Stimulated activated CD4-positive, alpha-beta T cell treated with anti-CD3 and anti-CD28 coated beads, Interleukin-15, amount 100 ng/mL, for 1 hour (primary cell): ENCODE data around the gene ACVR1.
"Not testable (repeated sequence)": the region's sequence is repeated elsewhere in the genome, so short reads cannot be mapped to it uniquely, and the experiment has no call there.

Experiments used
- DNase-seq, 2 donors: peaks; one replicate each; pipeline ENCODE4 v3.0.0-alpha.2; 2020; ENCODE audit warnings: low read depth in 1 of 2, low spot score in 1 of 2

Gene ACVR1

GRCh38 chr2:157830696-157831570 lies 45.2 kb downstream of the ACVR1 start:
- no peak for DNase-seq

- no peak for DNase-seq
These were observed 45.9 kb downstream of the ACVR1 start for GRCh38 chr2:157830266-157830665.

- no peak for DNase-seq
These were observed 48.8 kb downstream of the ACVR1 start for GRCh38 chr2:157827377-157827776.

GRCh38 chr2:157826644-157827043 lies 49.5 kb downstream of the ACVR1 start:
- not testable (repeated sequence) for DNase-seq

- DNase-seq = no peak
These were observed 50.2 kb downstream of the ACVR1 start for GRCh38 chr2:157825885-157826284.

GRCh38 chr2:157822993-157823392 lies 53.1 kb downstream of the ACVR1 start:
- DNase-seq = no peak

- no peak for DNase-seq
These were observed 53.6 kb downstream of the ACVR1 start for GRCh38 chr2:157822533-157822932.

- no peak for DNase-seq
These were observed 54.5 kb downstream of the ACVR1 start for GRCh38 chr2:157821519-157822131.

DNA sequence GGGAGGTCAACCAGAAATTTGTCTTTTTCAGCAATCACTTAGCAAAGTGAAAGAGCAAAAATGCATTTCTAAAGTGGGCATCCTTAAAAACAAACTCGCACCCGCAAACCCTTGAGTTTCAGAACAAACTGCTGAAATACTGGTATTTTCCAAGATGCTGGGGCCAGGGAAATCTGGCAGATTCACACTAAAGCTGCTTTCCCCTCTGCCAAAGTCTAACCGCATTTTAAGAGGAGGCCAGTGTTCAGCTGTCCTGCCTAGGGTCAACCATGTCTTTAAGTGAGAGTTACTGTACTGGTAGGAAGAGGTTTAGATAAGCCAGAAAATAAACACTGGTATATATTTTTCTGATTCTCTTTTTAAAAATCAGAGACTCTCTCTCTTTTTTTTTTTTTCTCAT lies 55.9 kb downstream of the ACVR1 start:
- DNase-seq = no peak

DNA sequence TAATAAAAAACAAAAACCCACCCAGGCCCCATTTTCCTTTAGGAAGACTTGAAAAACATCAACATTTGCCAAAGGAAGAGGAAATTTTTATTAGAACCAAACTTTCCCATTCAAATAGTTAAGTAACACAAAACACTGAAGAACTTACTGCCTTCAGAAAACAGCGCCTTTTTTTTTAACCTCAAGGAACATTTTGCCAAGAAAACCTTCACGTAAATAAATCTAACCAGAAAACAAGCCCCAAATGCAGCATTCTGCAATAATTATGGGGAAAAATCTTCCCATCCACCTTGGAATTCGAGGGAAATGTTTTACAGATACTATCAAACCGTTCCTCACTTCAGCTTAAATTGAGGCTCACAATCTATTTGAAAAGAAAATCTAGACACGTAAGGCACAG lies 56.4 kb downstream of the ACVR1 start:
- DNase-seq = no peak

GRCh38 chr2:157818227-157818626 lies 57.9 kb downstream of the ACVR1 start:
- no peak for DNase-seq

- no peak for DNase-seq
These were observed 60.7 kb downstream of the ACVR1 start for GRCh38 chr2:157815421-157815820.

GRCh38 chr2:157813467-157813866 lies 62.7 kb downstream of the ACVR1 start:
- no peak for DNase-seq

- no peak for DNase-seq
These were observed 66.1 kb downstream of the ACVR1 start for GRCh38 chr2:157810037-157810436.

GRCh38 chr2:157809212-157809611 lies 66.9 kb downstream of the ACVR1 start:
- no peak for DNase-seq

DNA sequence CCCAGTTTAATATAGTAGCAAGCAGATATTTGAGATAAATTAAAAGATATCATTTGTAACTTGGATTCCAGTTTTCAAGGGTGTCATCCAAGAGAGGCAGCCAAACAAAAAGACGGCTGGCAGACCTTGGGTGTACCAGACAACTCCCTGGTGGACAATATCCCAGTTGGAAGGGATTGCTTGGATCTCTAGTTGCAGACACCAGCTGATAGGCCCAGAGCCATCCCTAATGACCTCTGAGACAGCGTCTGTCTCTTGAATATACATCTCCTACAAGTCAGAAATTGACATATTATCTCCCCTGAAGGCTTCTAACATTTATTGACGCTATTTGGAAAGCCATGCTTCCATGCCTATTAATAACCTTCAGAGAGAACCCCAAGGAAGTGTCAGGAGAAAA lies 67.7 kb downstream of the ACVR1 start:
- DNase-seq = no peak

DNA sequence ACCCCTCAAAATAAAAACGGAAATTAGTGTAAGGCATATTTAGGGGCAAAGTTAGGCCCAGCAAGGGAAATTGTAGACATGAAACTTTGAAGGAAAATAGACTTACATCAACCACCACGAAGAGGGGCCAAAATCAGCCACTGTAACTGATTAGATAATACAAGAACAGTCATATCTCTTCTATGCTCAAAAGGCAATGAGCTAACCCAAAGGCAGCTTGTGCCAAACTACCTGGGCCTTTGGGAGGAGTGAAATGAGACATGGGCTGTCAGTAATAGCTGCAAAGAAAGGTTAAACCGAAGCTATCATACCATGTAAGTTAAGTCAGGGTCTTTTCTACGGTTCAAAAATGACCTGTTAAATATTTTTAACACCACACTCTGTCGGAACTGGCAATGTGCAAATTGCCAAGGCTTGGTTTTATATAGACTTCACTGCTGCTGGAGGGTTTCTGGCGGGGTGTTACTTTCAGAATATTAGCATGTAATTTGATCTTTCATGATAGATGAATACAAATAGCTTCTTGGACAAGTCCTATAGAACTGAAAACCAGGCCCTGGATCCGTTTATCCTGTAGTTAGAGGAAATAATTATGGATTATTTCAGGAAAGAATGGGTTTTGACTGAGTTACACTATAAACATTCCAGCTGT lies 69.6 kb downstream of the ACVR1 start:
- DNase-seq = no peak

DNA sequence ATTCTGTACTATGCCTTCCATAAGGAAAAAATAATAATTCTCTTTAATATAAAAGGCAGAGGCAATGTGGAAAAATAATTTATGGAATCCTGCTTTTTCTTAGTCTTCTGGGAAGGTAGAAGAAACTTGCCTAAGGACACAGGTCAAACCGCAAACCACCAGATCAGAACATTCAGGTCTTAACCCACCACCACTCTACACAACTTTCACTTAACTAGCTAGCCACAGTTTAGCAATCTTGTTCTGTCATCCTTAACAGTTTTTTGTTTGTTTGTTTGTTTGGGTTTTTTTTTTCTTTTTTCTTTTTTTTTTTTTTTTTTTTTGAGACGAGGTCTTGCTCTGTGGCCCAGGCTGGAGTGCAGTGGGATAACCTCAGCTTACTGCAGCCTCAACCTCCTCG lies 70.6 kb downstream of the ACVR1 start:
- no peak for DNase-seq

DNA sequence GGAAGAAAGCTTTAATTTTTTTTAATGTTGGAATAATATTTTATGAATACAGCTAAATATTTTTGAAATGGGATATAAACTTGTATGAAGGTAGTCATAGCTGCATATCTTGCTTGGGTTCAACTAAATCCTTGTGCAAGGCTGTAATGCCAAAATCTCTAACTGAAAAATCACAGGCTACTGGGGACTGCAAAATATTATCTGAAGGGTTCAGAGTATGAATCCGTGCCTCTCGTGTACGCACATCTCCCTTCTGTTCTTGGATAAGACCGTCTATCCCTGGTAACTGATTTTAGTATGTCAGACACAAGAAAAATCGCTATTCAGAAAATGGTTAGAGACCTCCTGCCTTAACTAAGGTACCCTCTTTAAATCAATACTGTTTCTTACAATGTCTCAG lies 71.8 kb downstream of the ACVR1 start:
- DNase-seq = no peak

DNA sequence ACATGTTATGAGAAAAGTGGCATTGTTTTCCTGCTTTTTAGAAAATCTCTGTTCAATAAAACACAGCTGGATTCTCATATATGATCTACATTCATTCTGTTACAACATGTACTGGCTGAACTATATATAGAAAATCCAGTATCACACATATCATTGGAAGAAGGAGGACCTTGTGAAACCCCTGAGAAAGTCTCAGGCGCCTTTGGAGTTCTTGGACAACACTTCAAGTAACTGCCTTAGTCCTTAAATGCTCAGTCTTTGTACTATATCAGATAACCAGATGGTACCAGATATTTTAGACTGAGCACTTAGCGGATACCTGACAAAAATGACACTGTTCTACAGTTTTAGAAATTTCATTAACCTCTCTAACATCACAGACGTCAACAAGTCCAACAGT lies 72.2 kb downstream of the ACVR1 start:
- DNase-seq = no peak

GRCh38 chr2:157803476-157803875 lies 72.7 kb downstream of the ACVR1 start:
- DNase-seq = no peak

- no peak for DNase-seq
These were observed 75.2 kb downstream of the ACVR1 start for GRCh38 chr2:157800838-157801495.
